Esophagus muscularis mucosa (tissue), 2 donors: ENCODE data around the gene MYLK.

Experiments used
- POLR2A ChIP-seq: fragments of 450-650 bp; IDR thresholded peaks from one replicate; pipeline ENCODE4 v1.6.1; 2017; ENCODE audit warnings: antibody characterized with exemption, moderate library complexity, mild to moderate bottlenecking, low read depth
- POLR2AphosphoS5 ChIP-seq, 2 donors: sonication (generic); formaldehyde crosslinking; IDR thresholded peaks; one replicate each; pipeline ENCODE4 v1.6.1; 2017; ENCODE audit warnings: antibody characterized with exemption in 2 of 2

GRCh38 chr3:123706871-123707270 lies 177.3 kb downstream of the MYLK start:
- TF ChIP-seq POLR2AphosphoS5 (IDR thresholded peaks at IDR 0.05): no peak
- no peak for TF ChIP-seq POLR2A
